HFF-Myc (cell line): ENCODE results near the gene MSI2.

Experiments used
- DNase-seq: peaks from one replicate; pipeline ENCODE4 v3.0.0-alpha.2; 2011; ENCODE audit warnings: low read depth; ENCODE audit errors: extremely low read depth
- H3K4me3 ChIP-seq: replicated peaks from 2 replicates; pipeline ENCODE4 v1.5.1; 2011; ENCODE audit warnings: low read depth, mild to moderate bottlenecking, control low read depth, low read length
- TF ChIP-seq, protein P1 (sequence below): IDR thresholded peaks from 2 replicates; pipeline ENCODE4 v1.5.1; 2012; ENCODE audit warnings: mild to moderate bottlenecking, low read depth, low read length, control low read depth; ENCODE audit errors: missing control alignments

Gene MSI2

DNA sequence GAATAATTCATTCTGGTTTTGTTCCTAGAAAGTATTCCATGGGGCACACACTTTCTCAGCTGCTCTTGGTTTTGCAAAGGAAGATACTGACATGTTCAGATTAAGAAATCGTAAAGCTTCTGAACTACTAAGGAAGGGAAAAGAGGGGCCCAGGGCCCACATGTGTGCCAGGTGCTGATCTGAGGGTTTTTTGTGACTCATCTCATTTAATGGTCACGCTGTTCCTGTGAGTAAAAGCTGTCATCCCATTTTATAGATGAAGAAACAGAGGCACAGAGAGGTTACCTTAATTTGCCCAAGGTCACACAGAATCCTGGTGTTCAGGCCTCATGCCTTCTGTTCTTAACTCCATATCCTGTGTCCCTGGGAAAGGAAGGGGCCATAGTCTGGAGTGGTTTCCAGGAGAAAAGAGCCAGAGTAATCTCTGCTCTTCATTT is 113.2 kb downstream of the MSI2 start:
- DNase-seq: peak; percentile 40
- TF ChIP-seq, protein P1, sequence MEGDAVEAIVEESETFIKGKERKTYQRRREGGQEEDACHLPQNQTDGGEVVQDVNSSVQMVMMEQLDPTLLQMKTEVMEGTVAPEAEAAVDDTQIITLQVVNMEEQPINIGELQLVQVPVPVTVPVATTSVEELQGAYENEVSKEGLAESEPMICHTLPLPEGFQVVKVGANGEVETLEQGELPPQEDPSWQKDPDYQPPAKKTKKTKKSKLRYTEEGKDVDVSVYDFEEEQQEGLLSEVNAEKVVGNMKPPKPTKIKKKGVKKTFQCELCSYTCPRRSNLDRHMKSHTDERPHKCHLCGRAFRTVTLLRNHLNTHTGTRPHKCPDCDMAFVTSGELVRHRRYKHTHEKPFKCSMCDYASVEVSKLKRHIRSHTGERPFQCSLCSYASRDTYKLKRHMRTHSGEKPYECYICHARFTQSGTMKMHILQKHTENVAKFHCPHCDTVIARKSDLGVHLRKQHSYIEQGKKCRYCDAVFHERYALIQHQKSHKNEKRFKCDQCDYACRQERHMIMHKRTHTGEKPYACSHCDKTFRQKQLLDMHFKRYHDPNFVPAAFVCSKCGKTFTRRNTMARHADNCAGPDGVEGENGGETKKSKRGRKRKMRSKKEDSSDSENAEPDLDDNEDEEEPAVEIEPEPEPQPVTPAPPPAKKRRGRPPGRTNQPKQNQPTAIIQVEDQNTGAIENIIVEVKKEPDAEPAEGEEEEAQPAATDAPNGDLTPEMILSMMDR: no peak
- H3K4me3 ChIP-seq: no peak overlapping the region

DNA sequence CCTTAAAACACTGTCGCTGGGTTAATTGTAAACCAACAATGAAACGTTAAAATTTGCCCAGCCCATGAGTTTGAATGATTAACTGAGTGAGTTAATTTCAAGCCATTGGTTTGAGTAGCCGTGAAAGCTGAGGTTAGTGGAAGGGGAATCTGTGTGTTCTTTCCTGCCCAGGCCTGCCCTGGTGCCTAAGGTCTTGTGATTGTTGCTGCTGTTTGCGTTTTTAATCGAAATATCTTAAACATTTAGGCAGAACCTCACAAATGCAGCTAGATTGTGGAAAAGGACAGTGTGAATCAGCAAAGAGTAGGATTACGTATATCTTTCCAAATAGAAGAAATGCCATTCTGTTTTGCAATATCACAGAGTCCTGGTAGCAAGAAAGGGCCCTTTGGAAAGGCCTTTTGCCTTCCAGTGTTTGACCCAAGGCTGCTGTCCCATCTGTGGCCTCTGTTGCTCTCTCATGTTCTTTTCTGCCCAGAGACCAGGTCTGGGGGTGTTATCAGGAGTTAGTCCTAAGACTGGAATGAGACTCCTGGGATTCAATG is 113.8 kb downstream of the MSI2 start:
- no peak for DNase-seq
- H3K4me3 ChIP-seq: no peak overlapping the region
- TF ChIP-seq, protein P1: no peak

DNA sequence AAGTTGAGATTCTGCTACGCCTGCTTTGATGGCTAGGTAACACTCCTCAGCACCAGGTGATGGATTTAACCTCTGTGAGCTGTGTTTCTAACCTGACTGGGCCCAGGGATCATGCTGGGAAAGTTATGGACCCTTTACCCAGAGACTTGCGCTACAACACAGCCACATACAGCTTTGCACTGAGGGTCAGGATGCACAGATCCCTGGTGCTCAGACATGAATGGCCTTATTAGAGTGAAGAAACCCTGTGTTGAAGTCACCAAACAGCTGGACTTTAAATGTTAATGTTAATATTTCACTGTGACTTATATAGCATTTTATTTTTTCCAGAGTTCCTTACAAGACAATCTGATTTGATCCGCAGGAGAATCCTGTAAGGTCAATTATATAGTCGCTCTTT is 114.3 kb downstream of the MSI2 start:
- no peak for DNase-seq
- H3K4me3 ChIP-seq: no peak overlapping the region
- TF ChIP-seq, protein P1: no peak

DNA sequence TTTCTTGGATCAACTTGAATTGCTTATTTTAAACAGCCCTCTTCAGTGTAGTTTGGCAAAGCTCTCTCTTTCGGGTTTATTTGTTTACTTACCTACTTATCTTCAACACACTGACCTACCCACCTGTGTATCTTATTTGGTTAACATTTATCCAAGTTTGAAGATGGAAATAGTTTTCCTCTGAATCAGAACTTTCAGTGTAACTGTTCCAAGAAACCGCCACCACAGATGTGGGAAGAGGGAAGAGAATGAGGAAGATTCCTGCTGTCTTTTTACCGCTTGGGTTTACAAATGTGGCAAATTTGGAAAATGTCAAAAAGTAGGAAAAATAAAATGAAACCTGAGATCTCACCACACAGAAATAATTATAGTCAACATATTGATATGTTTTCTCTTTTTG is 115.8 kb downstream of the MSI2 start:
- TF ChIP-seq, protein P1: no peak
- DNase-seq: no peak

DNA sequence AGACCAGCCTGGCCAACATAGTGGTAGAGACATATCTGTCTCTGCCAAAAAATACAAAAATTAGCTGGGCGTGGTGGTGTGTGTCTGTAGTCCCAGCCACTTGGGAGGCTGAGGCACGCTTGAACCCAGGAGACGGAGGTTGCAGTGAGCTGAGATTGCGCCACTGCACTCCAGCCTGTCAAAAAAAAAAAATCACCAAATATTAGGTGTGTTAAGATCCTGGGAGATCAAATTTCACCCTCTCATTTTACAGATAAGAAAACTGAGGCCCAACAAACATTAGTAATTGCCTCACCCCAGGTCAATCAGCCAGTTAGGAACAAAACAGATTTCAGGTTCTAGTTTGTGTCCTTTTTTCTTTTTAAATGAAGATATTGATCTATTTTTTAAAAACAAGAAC is 116.7 kb downstream of the MSI2 start:
- TF ChIP-seq, protein P1: no peak
- no peak overlapping the region for H3K4me3 ChIP-seq
- no peak for DNase-seq

More for the DNA sequence above, 115.8 kb downstream of the MSI2 start:
- H3K4me3 ChIP-seq: no peak overlapping the region

DNA sequence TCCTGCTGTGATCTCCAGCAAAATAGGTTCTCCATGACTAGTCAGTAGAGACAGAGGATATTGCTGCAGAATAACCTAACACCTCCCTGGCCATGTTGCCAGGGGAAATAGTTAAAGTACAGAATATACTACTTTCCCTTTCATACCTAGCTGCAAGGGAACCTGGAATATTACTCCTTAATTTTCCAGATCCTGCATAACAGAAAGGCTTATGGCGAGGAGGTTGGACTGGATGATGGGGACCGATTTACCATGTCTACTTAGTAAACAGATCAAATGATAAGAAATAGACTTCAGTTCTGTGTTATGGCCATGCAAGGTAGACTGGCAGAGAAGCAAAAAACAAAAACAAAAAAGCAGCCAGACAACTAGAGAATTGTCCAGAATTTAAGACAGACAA is 117.4 kb downstream of the MSI2 start:
- DNase-seq: no peak
- H3K4me3 ChIP-seq: no peak overlapping the region
- TF ChIP-seq, protein P1: no peak
